Vagina (tissue), 2 donors: ENCODE results near the gene PPDPF.

Experiments used
- POLR2A ChIP-seq, 2 donors: fragments of 450-650 bp; IDR thresholded peaks; one replicate each; pipeline ENCODE4 v1.6.1; 2017; ENCODE audit warnings: antibody characterized with exemption in 2 of 2, mild to moderate bottlenecking in 2 of 2, moderate library complexity in 2 of 2
- POLR2AphosphoS5 ChIP-seq, 2 donors: sonication (generic); formaldehyde crosslinking; IDR thresholded peaks; one replicate each; pipeline ENCODE4 v1.9.0; 2017; ENCODE audit warnings: antibody characterized with exemption in 2 of 2, mild to moderate bottlenecking in 2 of 2, low read depth in 1 of 2; ENCODE audit not compliant: insufficient read depth in 1 of 2
- TF ChIP-seq, protein P1 (sequence below), 3 experiments: fragments of 450-650 bp in 2 of 3; fragments of 200-600 bp in 1 of 3; sonication (generic) in 1 of 3; IDR thresholded peaks; one replicate each; pipeline ENCODE4 v1.5.1; 2017 to 2019; ENCODE audit warnings: antibody characterized with exemption in 3 of 3, mild to moderate bottlenecking in 2 of 3, moderate library complexity in 2 of 3

DNA sequence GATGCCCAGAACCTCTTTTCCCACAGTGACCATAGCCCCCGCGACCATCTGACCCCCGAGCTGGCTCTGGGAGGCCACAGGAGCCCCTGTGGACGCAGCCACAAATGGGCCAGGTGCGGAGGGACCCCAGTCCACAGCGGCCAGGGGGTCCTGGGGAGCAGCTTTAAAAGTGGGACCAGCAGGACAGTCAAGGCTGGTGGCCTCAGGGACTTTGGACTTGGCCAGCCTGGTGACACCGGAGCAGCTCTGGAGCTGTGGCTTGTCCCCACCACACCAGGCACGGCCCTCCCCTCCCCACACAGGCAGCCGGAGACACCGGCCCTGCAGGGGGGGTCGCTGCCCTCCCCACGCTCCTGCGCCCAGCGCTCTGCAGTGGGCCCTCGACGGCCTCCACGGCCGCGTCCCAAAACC, 36.9 kb downstream of the PPDPF start:
- TF ChIP-seq, protein P1, sequence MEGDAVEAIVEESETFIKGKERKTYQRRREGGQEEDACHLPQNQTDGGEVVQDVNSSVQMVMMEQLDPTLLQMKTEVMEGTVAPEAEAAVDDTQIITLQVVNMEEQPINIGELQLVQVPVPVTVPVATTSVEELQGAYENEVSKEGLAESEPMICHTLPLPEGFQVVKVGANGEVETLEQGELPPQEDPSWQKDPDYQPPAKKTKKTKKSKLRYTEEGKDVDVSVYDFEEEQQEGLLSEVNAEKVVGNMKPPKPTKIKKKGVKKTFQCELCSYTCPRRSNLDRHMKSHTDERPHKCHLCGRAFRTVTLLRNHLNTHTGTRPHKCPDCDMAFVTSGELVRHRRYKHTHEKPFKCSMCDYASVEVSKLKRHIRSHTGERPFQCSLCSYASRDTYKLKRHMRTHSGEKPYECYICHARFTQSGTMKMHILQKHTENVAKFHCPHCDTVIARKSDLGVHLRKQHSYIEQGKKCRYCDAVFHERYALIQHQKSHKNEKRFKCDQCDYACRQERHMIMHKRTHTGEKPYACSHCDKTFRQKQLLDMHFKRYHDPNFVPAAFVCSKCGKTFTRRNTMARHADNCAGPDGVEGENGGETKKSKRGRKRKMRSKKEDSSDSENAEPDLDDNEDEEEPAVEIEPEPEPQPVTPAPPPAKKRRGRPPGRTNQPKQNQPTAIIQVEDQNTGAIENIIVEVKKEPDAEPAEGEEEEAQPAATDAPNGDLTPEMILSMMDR (IDR thresholded peaks at IDR 0.05) = no peak
- TF ChIP-seq POLR2AphosphoS5 (IDR thresholded peaks at IDR 0.05; ENCODE audit: insufficient read depth in 1 of 2, low read depth in 1 of 2) = no peak
- TF ChIP-seq POLR2A (IDR thresholded peaks at IDR 0.05) = no peak
